ENCODE data around the gene TVP23C. TPM values are rescaled to one million over a fixed set of nuclear protein-coding genes. Genes with fewer than 3 reads are reported as not detected.
"Not testable (repeated sequence)": the region's sequence is repeated elsewhere in the genome, so short reads cannot be mapped to it uniquely, and the experiment has no call there.

The TVP23C gene
- total and polyA plus RNA-seq, 2 donors (not counting 3 experiments of a cell fraction or from before 2014, with no cell fraction given), result 6.4 to 36.3 TPM

- H3K4me3 ChIP-seq (replicated peaks in 1 of 3; ENCODE audit: insufficient read depth in 1 of 3, low read depth in 1 of 3, low read length in 3 of 3); CTCF ChIA-PET; H3K4me1 ChIP-seq (ENCODE audit: control insufficient read depth, extremely low read depth, insufficient read depth, low read length); BruUV-seq (replicated peaks); dilution Hi-C loops (cut with MboI; ENCODE audit: extremely low pct_ligation_motif_present, low sequenced_read_pairs); H3K27ac ChIP-seq (ENCODE audit: insufficient read depth, low read depth, low read length); DNase-seq (ENCODE audit: low read depth, low spot score); H3K9ac ChIP-seq (replicated peaks; ENCODE audit: extremely low read depth, insufficient read depth, low read length); H3K9me1 ChIP-seq (replicated peaks; ENCODE audit: control insufficient read depth, extremely low read depth, insufficient read depth, low read length); H3K36me3 ChIP-seq (ENCODE audit: control insufficient read depth in 2 of 2, extremely low read depth in 1 of 2, insufficient read depth in 2 of 2, low read length in 2 of 2); intact Hi-C loops (cut with micrococcal nuclease); FAIRE-seq; H4K20me1 ChIP-seq (replicated peaks; ENCODE audit: control insufficient read depth, extremely low read depth, insufficient read depth, low read length); H2AFZ ChIP-seq (ENCODE audit: low read depth, low read length); H3K27me3 ChIP-seq (ENCODE audit: control insufficient read depth in 2 of 2, insufficient read depth in 2 of 2, low read length in 2 of 2); H3K4me2 ChIP-seq (ENCODE audit: insufficient read depth, low read length); POLR2A ChIA-PET; H3K9me3 ChIP-seq (replicated peaks; ENCODE audit: control insufficient read depth, insufficient read depth, low read length); H3K79me2 ChIP-seq (ENCODE audit: control insufficient read depth, insufficient read depth, low read length): not testable (repeated sequence)
Measured at GRCh38 chr17:15549552-15549951, 13.7 kb downstream of the TVP23C start.

GRCh38 chr17:15546604-15547003 lies 16.7 kb downstream of the TVP23C start:
- H3K79me2 ChIP-seq (ENCODE audit: control insufficient read depth, insufficient read depth, low read length); FAIRE-seq; H3K27me3 ChIP-seq (ENCODE audit: control insufficient read depth in 2 of 2, insufficient read depth in 2 of 2, low read length in 2 of 2); H3K4me1 ChIP-seq (ENCODE audit: control insufficient read depth, extremely low read depth, insufficient read depth, low read length); DNase-seq (ENCODE audit: low read depth, low spot score); POLR2A ChIA-PET; intact Hi-C loops (cut with micrococcal nuclease); H3K4me2 ChIP-seq (ENCODE audit: insufficient read depth, low read length); dilution Hi-C loops (cut with MboI; ENCODE audit: extremely low pct_ligation_motif_present, low sequenced_read_pairs); H3K27ac ChIP-seq (ENCODE audit: insufficient read depth, low read depth, low read length); H4K20me1 ChIP-seq (replicated peaks; ENCODE audit: control insufficient read depth, extremely low read depth, insufficient read depth, low read length); BruUV-seq (replicated peaks); H2AFZ ChIP-seq (ENCODE audit: low read depth, low read length); H3K9ac ChIP-seq (replicated peaks; ENCODE audit: extremely low read depth, insufficient read depth, low read length); H3K36me3 ChIP-seq (ENCODE audit: control insufficient read depth in 2 of 2, extremely low read depth in 1 of 2, insufficient read depth in 2 of 2, low read length in 2 of 2); CTCF ChIA-PET; H3K9me1 ChIP-seq (replicated peaks; ENCODE audit: control insufficient read depth, extremely low read depth, insufficient read depth, low read length); H3K9me3 ChIP-seq (replicated peaks; ENCODE audit: control insufficient read depth, insufficient read depth, low read length); H3K4me3 ChIP-seq (replicated peaks in 1 of 3; ENCODE audit: insufficient read depth in 1 of 3, low read depth in 1 of 3, low read length in 3 of 3): not testable (repeated sequence)

- POLR2A ChIA-PET; H3K9me3 ChIP-seq (replicated peaks; ENCODE audit: control insufficient read depth, insufficient read depth, low read length); H3K4me3 ChIP-seq (replicated peaks in 1 of 3; ENCODE audit: insufficient read depth in 1 of 3, low read depth in 1 of 3, low read length in 3 of 3); H3K9me1 ChIP-seq (replicated peaks; ENCODE audit: control insufficient read depth, extremely low read depth, insufficient read depth, low read length); BruUV-seq (replicated peaks); H3K27me3 ChIP-seq (ENCODE audit: control insufficient read depth in 2 of 2, insufficient read depth in 2 of 2, low read length in 2 of 2); H2AFZ ChIP-seq (ENCODE audit: low read depth, low read length); H3K9ac ChIP-seq (replicated peaks; ENCODE audit: extremely low read depth, insufficient read depth, low read length); H3K4me2 ChIP-seq (ENCODE audit: insufficient read depth, low read length); H3K4me1 ChIP-seq (ENCODE audit: control insufficient read depth, extremely low read depth, insufficient read depth, low read length); dilution Hi-C loops (cut with MboI; ENCODE audit: extremely low pct_ligation_motif_present, low sequenced_read_pairs); H3K79me2 ChIP-seq (ENCODE audit: control insufficient read depth, insufficient read depth, low read length); FAIRE-seq; intact Hi-C loops (cut with micrococcal nuclease); H3K27ac ChIP-seq (ENCODE audit: insufficient read depth, low read depth, low read length); CTCF ChIA-PET; DNase-seq (ENCODE audit: low read depth, low spot score); H3K36me3 ChIP-seq (ENCODE audit: control insufficient read depth in 2 of 2, extremely low read depth in 1 of 2, insufficient read depth in 2 of 2, low read length in 2 of 2); H4K20me1 ChIP-seq (replicated peaks; ENCODE audit: control insufficient read depth, extremely low read depth, insufficient read depth, low read length): not testable (repeated sequence)
Measured at GRCh38 chr17:15540371-15541219, 22.7 kb downstream of the TVP23C start.

- intact Hi-C loops (cut with micrococcal nuclease), result not testable (repeated sequence)
Measured at GRCh38 chr17:15533122-15533521, 30.2 kb downstream of the TVP23C start.

More at GRCh38 chr17:15533122-15533521, 30.2 kb downstream of the TVP23C start:
- BruUV-seq (replicated peaks); H3K79me2 ChIP-seq (ENCODE audit: control insufficient read depth, insufficient read depth, low read length); FAIRE-seq; H3K4me2 ChIP-seq (ENCODE audit: insufficient read depth, low read length); dilution Hi-C loops (cut with MboI; ENCODE audit: extremely low pct_ligation_motif_present, low sequenced_read_pairs); H3K4me3 ChIP-seq (replicated peaks in 1 of 3; ENCODE audit: insufficient read depth in 1 of 3, low read depth in 1 of 3, low read length in 3 of 3); H3K36me3 ChIP-seq (ENCODE audit: control insufficient read depth in 2 of 2, extremely low read depth in 1 of 2, insufficient read depth in 2 of 2, low read length in 2 of 2); H3K9ac ChIP-seq (replicated peaks; ENCODE audit: extremely low read depth, insufficient read depth, low read length); DNase-seq (ENCODE audit: low read depth, low spot score); H3K9me3 ChIP-seq (replicated peaks; ENCODE audit: control insufficient read depth, insufficient read depth, low read length); H3K27me3 ChIP-seq (ENCODE audit: control insufficient read depth in 2 of 2, insufficient read depth in 2 of 2, low read length in 2 of 2); H4K20me1 ChIP-seq (replicated peaks; ENCODE audit: control insufficient read depth, extremely low read depth, insufficient read depth, low read length); H3K9me1 ChIP-seq (replicated peaks; ENCODE audit: control insufficient read depth, extremely low read depth, insufficient read depth, low read length); H3K4me1 ChIP-seq (ENCODE audit: control insufficient read depth, extremely low read depth, insufficient read depth, low read length); CTCF ChIA-PET; H2AFZ ChIP-seq (ENCODE audit: low read depth, low read length); H3K27ac ChIP-seq (ENCODE audit: insufficient read depth, low read depth, low read length); POLR2A ChIA-PET: not testable (repeated sequence)

Measured in endothelial cell of umbilical vein (primary cell).